Activated CD4-positive, CD25-positive, alpha-beta regulatory T cell treated with anti-CD3 and anti-CD28 coated beads, Interleukin-2, amount 50 U/mL, for 16 hours (primary cell): ENCODE data around the gene DNAI4.
"Not testable (repeated sequence)": the region's sequence is repeated elsewhere in the genome, so short reads cannot be mapped to it uniquely, and the experiment has no call there.

Source experiments
- DNase-seq: peaks from one replicate; pipeline ENCODE4 v3.0.0-alpha.2; 2020; ENCODE audit warnings: low read depth, low spot score

DNAI4 gene

GRCh38 chr1:66929146-66929688, 4.6 kb upstream of the DNAI4 start:
- no peak for DNase-seq

DNA sequence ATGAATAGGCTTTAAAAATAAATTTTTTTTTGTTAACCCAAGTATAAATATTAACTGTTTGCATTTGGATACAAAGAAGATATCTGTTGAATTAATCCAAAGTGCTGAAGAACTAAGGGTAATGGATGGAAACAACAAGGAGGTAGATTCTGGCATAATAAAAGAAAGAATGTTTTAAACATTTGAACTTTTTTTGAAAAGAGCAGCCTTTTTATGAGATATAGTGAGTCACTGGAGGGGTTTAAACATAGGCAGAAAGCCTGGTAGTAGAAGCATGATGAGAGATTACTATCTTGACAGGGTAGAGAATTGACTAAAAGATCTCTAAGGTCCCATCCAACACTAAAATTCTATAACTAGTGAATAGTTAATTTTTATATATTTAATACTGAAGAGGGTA, 2.9 kb upstream of the DNAI4 start:
- DNase-seq, result no peak

DNA sequence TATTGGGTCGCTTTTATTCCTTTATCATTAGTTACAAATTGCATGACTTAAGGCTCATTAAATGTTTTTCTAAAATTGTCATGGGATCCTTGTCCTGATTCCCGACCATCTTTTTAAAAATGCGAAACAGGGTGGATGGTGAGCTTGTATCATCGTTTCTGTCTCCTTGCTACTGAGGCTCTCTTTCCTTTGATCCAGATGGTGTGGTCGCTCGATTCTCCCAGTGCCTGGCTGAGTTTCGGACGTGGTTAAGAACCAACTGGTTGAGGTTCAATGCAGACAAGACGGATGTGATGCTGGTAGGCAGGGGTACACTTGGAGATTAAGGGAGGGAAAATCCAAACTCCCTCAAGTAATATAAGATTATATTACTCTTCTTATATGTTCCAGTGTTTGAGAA, 1.3 kb upstream of the DNAI4 start:
- no peak for DNase-seq

- no peak for DNase-seq
Measured at GRCh38 chr1:66925558-66925910, 878 bp upstream of the DNAI4 start.

- DNase-seq, result no peak
Measured at GRCh38 chr1:66920543-66920942, 4.1 kb downstream of the DNAI4 start.

DNA sequence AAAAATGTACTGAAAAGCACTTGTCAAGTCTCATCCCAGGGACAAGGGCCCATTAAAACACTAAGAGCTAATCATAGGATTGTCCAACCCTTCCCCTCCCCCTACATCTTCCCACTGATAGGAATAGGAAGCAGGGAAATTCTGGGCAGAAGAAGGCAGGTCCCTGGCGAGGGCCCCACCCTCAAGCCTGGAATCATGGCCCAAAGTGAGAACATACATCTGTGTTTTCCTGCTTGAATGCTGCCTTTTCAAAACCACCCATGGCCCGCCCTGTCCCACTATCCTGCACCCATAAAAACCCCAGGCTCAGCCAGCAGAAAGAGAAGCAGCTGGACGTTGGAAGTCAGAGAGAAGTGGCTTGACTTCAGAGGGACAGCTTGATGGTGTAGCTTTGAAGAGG, 4.8 kb downstream of the DNAI4 start:
- no peak for DNase-seq

DNA sequence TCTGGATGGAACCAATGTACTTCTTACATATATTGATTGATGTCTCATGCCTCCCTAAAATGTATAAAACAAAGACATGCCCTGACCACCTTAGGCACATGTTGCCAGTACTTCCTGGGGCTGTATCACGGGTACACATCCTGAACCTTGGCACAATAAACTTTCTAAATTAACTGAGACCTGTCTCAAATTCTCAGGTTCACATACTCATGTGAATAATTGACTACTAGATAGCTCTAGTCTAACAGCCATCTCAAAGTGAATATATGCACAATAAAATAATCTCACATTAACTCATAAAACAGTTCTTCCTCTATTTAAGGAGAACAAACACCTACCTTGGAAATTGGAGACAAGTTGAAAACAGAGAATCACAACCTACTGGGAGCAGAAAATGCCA, 5.6 kb downstream of the DNAI4 start:
- DNase-seq, result no peak

DNA sequence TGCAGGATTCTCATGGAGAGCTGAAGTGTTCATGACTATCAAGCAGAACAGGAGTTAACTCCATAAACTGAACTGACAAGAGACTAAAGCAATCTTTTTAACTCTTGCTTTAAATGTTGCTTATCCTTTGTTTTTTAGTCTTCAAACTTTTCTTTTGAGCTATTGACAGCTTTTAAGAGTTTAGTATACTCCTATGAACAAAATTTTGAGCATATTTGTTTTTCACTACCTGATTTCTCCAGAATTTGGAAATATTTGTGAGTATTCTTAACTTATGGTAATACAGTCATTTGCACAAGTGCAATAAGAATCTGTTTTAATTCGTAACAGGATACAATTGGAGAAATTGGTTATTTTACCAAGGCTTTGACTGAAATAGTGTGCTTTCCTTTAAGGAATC, 7.2 kb downstream of the DNAI4 start:
- DNase-seq, result no peak

GRCh38 chr1:66916320-66916719, 8.3 kb downstream of the DNAI4 start:
- no peak for DNase-seq

DNA sequence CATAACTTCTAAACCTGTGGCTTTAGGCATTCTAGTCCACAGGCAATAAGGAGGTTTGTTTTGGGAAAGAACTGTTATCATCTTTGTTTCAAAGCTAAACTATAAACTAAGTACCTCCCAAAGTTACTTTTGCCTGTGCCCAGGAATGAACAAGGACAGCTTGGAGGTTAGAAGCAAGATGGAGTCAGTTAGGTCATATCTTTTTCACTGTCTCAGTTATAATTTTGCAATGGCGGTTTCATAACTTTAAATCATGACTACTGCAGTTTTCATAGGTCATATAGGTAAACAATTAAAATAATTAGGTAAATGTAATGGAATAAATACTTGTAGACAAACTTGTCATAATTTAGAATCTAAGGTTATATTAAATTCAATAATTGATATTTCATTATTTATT, 9.5 kb downstream of the DNAI4 start:
- DNase-seq, result not testable (repeated sequence)

DNA sequence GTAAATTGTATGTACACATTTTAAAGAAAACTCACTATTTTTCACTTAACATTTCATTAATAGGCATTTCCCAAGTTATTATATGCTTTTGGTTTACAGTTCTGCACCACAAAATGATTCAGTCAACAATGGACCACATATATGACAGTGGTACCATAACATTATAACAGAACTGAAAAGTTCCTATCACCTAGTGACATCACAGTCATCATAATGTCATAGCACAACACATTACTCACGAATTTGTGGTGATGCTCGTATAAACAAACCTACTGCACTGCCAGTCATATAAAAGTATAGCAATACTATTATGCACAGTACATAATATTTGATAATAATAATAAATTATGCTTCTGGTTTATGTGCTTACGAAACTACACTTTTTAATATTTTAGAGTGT, 30.9 kb downstream of the DNAI4 start:
- no peak for DNase-seq

- DNase-seq, result no peak
Measured at GRCh38 chr1:66890621-66891020, 34.0 kb downstream of the DNAI4 start.

DNA sequence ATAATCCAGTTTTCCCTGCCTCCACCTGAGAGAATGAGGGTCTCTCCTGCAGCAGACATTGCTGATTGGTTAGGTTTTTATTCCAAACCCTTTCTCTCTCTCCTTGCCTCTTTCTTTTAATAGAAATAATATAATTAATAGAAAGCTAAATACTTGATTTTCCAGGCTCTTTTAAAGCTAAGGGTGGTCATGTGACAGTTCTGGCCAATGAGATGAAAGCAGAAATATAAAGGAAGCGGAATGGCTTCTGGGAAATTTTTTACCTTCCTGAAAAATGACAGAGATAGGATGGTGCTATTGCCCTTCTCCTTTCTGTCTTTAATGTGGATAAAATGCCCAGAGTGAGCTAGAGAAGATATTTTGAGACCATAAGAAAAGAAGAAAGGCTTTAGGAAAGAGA, 35.6 kb downstream of the DNAI4 start:
- no peak for DNase-seq

DNA sequence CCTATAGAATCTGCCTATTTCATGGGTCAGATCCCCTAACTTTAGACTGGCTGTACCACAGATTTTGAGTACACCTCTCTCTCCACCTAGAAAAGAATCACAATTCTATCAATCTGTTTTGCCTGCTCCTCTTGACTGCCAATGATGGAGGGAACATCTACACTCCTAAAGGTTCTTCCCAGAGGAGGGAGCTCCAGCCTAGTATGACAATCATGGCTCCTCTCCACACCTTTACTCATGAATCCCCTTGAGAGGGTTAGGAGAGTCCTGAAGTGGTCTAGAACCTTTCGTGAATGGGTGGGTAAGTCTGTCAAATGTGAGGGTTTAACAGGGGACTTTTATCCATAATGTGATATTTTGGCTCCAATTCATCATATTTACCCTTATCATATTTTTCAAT, 48.0 kb downstream of the DNAI4 start:
- DNase-seq, result no peak

DNA sequence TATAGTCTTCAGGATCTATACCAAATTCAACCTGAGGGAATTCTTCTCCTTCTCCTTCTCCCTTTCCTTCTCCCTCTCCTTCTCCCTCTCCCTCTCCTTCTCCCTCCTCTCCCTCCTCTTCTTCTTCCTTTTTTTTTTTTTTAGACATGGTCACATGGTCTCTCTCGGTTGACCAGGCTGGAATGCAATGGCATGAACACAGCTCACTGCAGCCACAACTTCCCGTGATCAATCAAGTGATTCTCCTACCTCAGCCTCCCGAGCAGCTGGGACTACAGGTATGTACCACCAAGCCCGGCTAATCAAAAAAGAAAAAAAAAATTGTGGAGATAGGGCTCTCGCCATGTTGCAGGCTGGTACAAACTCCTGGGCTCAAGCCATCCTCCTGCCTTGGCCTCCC, 51.5 kb downstream of the DNAI4 start:
- DNase-seq, result no peak

GRCh38 chr1:66872024-66872423, 52.6 kb downstream of the DNAI4 start:
- DNase-seq, result not testable (repeated sequence)

DNA sequence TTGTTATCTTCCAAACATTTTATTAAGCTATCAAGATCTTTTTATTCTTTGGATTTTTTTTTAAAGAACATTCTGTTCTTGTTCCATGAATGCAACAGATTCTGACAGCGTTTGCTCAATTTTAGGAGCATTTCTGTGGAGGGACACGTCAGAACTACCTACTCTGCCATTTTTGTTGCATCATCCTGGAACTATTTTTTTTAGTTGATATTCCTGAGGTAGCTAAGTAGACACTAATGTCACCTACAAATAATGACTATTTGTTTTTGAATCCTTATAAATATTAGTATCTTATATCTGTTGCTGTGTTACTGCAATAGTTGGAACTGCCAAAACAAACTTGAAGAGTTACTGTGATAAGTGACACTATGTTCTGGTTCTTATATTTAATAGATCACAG, 57.2 kb downstream of the DNAI4 start:
- no peak for DNase-seq

GRCh38 chr1:66860529-66860928, 64.1 kb downstream of the DNAI4 start:
- no peak for DNase-seq

- DNase-seq, result no peak
Measured at GRCh38 chr1:66853379-66853778, 71.3 kb downstream of the DNAI4 start.

- DNase-seq, result no peak
Measured at GRCh38 chr1:66852870-66853269, 71.8 kb downstream of the DNAI4 start.

- DNase-seq, result no peak
Measured at GRCh38 chr1:66850989-66851388, 73.7 kb downstream of the DNAI4 start.

GRCh38 chr1:66848193-66848592, 76.5 kb downstream of the DNAI4 start:
- DNase-seq, result no peak

GRCh38 chr1:66840929-66841328, 83.7 kb downstream of the DNAI4 start:
- no peak for DNase-seq

- no peak for DNase-seq
Measured at GRCh38 chr1:66834926-66835325, 89.7 kb downstream of the DNAI4 start.

DNA sequence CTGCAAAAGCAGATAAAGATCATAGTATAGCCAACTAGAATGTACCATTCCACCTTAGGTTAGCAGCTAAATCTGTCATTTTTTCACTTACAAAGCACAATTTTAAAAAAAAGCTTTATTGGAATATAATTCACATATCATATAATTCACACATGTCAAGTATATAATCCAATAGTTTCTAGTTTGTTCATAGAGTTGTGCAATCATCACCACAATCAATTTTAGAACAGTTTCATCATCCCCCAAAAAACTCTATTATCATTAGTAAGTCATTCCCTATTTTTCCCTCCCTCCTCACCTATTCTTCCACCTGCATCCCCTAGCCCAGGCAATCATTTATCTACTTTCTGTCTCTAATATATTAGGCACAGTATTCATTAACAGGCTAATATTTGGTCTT, 91.5 kb downstream of the DNAI4 start:
- no peak for DNase-seq
